ENCODE data around the gene CPSF4L.

DNA sequence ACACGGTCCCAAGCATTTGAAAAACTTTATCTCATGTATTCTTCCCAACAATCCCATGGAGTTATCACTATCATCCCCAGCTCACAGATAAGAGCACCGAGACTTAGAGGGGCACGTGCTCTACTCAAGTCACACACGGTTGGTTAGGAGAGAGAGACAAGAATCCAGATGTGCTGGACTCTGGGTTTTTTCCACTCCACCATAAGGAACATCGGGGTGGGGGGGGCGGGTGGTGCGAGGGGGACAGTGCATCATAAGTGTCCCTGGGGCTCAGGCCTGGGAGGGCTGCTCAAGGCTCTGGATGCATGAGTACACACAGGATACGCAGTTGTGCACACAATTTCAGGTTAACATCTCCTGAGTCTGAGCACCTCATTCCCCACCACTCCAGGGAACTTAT, 42.8 kb upstream of the CPSF4L start:
- TF ChIP-seq EP300 (IDR thresholded peaks at IDR 0.05): no peak
- TF ChIP-seq CTCF (IDR thresholded peaks at IDR 0.05): no peak
- TF ChIP-seq POLR2A (IDR thresholded peaks at IDR 0.05): no peak

Measured in tibial nerve (tissue), 4 donors.